ENCODE measurements around the gene MAD2L1BP.
"Not testable (repeated sequence)": the region's sequence is repeated elsewhere in the genome, so short reads cannot be mapped to it uniquely, and the experiment has no call there.

MAD2L1BP gene, protein sequence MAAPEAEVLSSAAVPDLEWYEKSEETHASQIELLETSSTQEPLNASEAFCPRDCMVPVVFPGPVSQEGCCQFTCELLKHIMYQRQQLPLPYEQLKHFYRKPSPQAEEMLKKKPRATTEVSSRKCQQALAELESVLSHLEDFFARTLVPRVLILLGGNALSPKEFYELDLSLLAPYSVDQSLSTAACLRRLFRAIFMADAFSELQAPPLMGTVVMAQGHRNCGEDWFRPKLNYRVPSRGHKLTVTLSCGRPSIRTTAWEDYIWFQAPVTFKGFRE

DNA sequence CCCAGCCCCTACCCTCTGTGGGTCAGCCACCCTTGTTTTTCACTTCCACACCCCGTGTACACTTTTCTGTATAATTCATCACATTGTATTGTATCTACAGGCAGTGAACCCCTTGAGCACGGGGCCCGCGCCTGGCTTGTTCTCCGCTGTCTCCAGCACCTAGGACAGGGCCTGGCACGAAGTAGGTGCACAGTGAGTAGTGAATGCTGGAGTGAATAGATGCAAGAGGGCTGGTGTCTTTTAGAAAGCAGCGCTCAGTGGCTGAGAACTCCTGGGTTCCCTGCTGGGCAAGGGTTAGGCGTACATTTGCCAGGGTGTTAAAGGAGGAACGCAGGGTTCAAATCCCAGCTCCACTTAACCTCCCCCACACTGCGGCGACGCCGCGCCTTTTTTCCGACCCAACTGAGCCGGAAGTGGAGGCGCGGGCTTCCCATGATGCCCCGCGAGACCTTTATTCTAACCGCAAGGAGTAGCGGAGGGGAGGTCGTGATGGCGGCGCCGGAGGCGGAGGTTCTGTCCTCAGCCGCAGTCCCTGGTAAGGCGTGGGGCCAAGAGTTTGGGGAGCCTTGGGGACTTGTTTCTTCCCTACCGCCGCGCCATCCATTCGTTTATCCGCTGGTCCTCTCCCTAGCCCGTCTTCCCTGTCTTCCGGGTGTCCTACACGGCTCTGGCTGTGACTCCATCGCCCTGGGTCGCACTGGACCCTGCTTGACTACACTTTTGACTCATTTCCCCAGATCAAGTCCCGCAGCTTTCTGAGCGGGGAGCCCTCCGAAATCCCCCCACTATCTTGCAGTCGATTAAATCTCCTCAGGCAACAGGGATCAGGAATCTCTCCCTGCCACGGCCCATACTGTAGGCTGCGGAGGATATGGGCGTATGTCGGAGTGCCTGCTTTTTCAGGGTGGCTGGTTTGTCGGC, at the start of gene MAD2L1BP:
Gene MAD2L1BP, plus strand, starts transcription at position 454 of the 921 bp plus-strand sequence. Its CDS starts 36 bp downstream, at position 490.
- DNase-seq (ENCODE audit: extremely low read depth in 1 of 2, low read depth in 1 of 2), result peak; percentile 51 to 80

DNA sequence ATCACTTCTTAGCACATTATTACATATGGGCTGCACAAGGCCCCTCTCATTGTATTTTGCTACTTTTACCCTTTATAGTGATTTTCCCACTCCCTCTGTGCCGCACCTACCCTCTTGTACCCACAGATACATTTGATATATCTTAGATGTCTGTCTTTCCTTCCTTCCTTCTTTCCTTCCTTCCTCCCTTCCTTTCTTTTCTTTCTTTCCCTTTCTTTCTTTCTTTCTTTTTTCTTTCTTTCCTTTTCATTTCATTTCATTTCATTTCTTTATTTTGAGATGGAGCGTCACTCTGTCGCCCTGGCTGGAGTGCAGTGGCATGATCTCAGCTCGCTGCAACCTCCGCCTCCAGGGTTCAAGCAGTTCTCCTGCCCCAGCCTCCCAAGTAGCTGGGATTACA, 47.4 kb upstream of the MAD2L1BP start:
- DNase-seq (ENCODE audit: extremely low read depth in 1 of 2, low read depth in 1 of 2), result no peak

DNA sequence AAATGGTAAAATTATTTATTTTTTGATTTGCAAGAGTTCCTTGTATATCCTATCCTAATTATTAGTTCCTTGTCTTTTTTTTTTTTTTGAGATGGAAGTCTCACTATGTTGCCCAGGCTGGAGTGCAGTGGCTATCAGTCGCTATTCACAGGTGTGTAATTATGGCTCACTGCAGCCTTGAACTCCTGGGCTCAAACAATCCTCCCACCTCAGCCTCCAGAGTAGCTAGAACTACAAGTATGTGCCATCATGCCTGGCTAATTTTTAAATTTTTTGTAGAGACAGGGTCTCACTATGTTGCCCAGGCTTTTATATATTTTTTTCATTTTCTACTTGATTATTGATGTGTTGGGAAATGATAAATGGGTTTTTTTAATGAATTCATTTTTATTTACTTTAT, 46.1 kb upstream of the MAD2L1BP start:
- DNase-seq (ENCODE audit: extremely low read depth in 1 of 2, low read depth in 1 of 2), result not testable (repeated sequence)

DNA sequence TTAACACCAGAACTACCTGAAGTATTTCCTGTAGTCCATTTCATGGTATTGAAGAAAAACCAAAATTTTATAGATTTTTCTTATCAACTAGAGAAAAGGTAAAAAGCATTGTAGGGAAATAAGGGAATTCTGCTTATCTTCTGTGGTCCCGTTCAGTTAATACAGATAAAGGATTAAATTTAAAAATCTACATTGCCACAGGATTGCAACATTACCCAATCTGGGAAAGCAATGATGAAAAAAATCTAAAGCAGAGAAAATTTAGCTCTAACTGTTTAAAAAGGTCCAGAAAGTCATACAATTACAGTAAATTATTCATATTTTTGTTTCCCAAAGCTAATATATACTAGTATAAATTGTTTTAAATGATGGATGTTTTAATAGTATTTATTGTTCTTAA, 41.7 kb upstream of the MAD2L1BP start:
- no peak for DNase-seq (ENCODE audit: extremely low read depth in 1 of 2, low read depth in 1 of 2)

DNA sequence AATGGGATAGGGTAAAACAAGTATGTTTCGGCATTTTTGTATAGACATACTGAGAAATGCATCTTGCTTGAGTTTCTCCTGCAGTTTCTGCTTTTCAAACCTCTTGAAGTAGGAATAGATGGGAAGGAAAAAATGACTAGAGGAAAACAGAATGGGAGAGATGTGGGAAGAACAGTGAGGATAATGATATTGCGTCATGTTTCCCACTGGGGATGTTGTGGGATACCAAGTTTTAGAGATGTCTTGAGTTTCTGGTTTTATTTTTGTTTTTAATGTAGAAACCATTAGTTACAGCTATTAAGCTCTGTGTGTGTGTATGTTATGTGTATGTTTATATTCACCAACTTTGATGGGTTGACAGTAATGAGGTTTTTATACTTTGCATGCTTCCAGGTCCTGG, 35.0 kb upstream of the MAD2L1BP start:
- DNase-seq (ENCODE audit: extremely low read depth in 1 of 2, low read depth in 1 of 2), result no peak

DNA sequence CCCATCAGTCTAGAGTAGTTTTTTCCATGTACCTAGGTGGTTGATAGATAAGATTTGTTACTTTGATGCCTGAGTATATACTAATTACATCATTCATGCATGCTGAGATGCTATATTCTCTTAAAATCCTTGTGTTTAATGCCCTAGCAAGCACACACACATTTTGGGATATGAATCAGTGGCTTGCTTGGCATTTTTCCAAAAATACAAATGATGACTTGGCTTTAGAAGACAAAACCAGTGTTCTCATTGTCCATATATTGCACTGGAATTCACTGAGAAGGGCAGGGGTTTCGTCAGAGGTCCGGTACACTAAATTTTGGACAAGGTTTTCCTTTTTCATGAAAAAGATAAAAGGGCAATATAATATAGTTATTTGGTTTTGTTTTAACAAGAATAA, 31.5 kb upstream of the MAD2L1BP start:
- no peak for DNase-seq (ENCODE audit: extremely low read depth in 1 of 2, low read depth in 1 of 2)

DNA sequence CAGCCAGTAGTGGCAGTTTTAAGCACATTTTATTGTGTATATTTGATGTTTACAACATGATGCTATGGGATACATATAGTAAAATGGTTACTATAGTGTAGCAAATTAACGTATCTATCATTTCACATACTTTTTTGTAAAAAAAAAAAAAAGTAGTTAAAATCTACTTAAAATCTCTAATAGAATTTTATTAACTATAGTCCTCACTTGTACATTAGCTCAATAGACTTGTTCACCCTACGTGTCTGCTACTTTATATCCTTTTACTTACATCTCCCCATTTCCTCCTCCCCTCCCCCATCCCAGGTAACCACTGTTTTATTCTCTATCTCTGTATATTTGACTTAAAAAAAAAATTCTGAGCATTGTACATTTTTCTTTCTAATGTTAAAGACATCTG, 29.6 kb upstream of the MAD2L1BP start:
- DNase-seq (ENCODE audit: extremely low read depth in 1 of 2, low read depth in 1 of 2), result no peak

DNA sequence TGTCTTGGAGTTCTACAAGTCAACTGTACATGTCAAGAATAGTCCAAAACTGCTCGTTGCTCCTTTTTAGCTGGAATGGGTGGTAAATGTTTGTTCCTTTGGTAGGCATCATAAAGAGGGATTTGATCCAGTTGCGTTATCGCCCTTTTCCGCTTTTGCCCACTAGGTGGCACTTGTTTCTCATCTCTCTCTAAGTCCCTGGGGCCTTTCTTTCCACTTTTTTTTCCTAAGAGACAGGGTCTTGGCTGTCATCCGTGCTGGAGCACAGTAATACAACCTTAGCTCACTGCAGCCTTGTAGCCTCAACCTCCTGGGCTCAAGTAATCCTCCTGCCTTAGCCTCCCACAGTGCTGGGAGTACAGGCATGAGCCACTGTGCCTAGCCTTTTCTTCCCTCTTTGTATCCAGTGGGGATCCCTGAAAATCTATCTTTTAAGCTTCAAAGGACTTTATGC, 27.3 kb upstream of the MAD2L1BP start:
- peak in 1 of 2 donors; percentile 35 for DNase-seq (ENCODE audit: extremely low read depth in 1 of 2, low read depth in 1 of 2)

DNA sequence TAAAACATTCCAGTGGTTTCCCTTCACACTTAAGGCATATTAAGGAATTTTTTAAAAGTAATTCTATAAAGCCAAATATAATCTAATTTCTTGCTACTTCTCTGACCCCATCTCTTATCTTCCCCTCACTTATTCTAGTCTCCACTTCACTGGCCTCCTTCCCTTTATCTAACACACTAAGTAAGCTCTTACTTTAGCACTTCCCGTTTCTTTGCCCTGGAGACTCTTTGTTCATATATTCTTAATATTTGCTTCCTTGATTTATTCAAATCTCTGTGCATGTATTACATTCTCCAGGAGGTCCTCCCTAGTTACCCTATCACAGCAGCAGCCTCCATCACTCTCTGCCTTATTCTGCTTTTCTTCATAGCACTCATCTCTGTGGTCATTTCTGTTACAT, 26.8 kb upstream of the MAD2L1BP start:
- no peak for DNase-seq (ENCODE audit: extremely low read depth in 1 of 2, low read depth in 1 of 2)

DNA sequence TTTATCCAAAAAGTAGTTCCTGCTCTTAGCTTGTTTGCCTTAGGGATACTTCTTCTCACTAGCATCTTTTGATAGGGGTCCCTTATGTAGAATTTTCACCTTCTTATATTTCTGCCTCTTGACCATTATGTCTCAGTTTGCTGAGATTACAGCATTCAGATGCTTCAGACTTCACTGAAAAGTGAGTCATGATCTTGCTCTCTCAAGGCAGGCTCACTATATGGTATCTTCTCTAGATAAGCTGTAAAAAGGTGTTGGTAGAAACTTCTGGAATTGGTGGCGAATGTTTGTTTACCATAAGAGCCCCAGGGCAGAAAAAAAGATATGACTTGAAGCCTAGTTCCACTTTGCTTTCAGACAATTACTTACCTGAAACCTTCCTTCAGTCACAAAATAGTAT, 26.2 kb upstream of the MAD2L1BP start:
- no peak for DNase-seq (ENCODE audit: extremely low read depth in 1 of 2, low read depth in 1 of 2)

DNA sequence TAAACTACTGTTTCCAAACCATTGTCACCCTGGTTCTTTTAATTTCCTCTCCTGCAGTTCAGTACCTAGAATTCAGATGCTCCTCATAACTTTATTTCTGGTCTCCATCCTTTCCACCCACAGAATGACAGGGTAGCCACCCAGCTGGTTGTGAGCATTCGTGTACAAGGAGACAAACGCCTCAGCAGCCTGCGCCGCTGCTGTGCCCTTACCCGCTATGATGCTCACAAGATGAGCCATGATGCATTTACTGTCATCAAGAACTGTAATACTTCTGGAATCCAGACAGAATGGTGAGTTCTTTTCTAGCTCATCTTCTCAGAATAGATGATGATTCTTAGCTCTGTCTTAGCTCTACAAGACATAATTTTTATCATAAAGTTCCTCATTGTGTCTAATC, 25.2 kb upstream of the MAD2L1BP start:
- DNase-seq (ENCODE audit: extremely low read depth in 1 of 2, low read depth in 1 of 2), result no peak

DNA sequence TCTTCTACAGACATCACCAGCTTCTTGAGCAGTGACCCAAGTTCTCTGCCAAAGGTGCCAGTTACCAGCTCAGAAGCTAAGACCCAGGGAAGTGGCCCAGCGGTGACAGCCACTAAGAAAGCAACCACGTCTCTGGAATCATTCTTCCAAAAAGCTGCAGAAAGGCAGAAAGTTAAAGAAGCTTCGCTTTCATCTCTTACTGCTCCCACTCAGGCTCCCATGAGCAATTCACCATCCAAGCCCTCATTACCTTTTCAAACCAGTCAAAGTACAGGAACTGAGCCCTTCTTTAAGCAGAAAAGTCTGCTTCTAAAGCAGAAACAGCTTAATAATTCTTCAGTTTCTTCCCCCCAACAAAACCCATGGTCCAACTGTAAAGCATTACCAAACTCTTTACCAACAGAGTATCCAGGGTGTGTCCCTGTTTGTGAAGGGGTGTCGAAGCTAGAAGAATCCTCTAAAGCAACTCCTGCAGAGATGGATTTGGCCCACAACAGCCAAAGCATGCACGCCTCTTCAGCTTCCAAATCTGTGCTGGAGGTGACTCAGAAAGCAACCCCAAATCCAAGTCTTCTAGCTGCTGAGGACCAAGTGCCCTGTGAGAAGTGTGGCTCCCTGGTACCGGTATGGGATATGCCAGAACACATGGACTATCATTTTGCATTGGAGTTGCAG, 21.8 kb upstream of the MAD2L1BP start:
- no peak for DNase-seq (ENCODE audit: extremely low read depth in 1 of 2, low read depth in 1 of 2)

DNA sequence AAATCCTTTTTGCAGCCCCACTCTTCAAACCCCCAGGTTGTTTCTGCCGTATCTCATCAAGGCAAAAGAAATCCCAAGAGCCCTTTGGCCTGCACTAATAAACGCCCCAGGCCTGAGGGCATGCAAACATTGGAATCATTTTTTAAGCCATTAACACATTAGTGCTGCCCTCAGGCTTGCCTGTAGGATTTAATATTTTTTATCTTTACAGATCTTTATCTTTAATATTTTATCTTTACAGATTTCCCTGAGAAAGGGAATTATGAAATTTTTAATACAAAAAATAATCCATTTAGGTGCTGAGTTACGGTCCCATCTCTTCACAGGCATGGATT, 21.3 kb upstream of the MAD2L1BP start:
- DNase-seq (ENCODE audit: extremely low read depth in 1 of 2, low read depth in 1 of 2), result no peak

DNA sequence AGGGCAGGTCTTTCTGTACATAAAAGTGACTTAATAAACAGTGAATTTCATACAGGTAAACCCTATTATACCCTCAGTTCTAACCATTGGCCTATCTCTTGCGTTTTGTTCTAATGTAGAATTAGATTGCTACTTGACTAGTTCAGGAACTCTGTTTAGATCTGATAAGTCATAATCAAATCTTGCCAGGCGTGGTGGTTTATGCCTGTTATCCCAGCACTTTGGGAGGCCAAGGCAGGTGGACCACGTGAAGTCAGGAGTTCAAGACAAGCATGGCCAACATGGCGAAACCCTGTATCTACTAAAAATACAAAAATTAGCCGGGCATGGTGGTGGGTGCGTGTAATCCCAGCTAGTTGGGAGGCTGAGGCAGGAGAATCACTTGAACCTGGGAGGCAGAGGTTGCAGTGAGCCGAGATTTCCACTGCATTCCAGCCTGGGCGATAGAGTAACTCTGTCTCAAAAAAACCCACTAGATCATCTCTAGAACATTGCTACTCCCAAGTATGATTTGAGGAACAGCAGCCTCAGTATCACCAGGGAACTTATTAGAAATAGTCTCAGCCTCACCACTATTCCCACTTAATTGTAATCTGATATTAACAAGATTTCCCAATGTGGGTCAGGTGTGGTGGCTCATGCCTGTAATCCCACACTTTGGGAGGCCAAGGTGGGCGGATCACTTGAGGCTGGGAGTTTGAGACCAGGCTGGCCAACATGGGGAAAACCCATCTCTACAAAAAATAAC, 18.7 kb upstream of the MAD2L1BP start:
- DNase-seq (ENCODE audit: extremely low read depth in 1 of 2, low read depth in 1 of 2), result no peak

DNA sequence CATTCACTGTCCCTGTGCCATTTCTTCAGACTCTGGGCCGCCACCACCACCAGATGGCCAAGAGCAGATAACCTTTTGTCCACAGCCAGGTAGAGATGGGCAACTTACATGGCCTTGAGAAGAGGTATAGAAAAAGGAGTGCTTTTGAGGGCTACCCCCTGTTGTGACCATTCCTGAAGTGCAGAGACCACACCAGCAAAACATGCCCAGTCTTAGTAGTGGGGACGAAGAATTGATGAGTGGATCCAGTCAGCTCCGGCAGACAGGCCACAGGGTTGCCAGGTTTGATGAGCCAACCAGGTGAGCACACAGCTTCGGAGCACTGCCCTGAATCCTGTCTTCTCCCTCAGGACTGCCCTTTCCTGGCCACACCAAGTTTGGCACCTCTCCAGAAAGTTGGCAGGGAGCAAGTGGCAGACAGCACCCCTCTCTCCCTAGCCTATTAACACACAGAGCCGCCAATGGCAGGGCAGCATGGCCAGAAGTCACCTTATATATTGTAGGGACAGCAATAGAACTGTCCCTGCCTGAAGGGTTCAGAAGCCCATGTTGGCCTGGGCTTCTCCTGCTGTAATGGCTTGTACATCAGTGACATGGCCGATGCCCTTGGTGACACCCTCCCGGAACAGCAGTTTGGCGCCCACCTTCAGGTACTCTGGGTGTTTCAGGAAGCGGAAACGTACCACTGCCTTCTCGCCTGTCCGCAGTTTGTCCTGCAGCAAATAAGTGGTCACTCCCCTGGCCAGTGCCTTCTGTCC, 14.4 kb upstream of the MAD2L1BP start:
- no peak for DNase-seq (ENCODE audit: extremely low read depth in 1 of 2, low read depth in 1 of 2)

DNA sequence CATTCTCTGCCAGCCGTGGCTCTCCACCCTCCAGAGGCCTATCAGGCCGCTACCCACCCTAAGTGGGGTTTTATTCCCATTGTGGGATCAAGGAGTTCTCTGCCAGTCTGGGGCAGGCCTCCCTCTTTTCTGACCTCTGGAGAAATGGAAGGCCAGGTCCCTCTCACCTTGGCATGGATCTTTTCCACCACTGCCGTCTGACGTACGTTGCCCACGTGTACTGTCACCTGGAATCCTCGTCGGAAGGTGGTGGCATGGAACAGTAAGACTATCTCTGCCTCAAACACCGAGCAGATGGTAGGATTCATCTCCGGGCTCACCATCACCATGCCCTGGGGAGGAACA, 13.8 kb upstream of the MAD2L1BP start:
- no peak for DNase-seq (ENCODE audit: extremely low read depth in 1 of 2, low read depth in 1 of 2)

DNA sequence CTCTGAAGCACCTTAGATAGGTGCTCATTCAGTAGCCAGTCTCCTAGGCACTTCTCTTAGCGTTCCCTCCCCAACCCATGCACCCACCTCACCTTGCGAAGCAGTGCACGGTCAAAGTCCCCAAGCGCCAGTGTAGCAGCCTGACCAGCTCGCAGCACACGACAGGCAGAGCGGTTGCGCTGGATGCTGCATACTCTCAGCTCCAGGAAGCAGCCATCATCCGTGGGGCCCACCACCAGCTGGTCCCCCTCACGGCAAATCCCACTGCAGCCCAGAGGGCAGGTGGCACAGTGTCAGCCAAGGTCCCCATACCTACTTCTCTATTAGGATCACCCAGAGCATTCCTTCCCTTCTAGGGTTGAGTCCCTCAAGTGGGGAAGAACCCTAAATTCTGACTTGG, 13.1 kb upstream of the MAD2L1BP start:
- DNase-seq (ENCODE audit: extremely low read depth in 1 of 2, low read depth in 1 of 2), result no peak

DNA sequence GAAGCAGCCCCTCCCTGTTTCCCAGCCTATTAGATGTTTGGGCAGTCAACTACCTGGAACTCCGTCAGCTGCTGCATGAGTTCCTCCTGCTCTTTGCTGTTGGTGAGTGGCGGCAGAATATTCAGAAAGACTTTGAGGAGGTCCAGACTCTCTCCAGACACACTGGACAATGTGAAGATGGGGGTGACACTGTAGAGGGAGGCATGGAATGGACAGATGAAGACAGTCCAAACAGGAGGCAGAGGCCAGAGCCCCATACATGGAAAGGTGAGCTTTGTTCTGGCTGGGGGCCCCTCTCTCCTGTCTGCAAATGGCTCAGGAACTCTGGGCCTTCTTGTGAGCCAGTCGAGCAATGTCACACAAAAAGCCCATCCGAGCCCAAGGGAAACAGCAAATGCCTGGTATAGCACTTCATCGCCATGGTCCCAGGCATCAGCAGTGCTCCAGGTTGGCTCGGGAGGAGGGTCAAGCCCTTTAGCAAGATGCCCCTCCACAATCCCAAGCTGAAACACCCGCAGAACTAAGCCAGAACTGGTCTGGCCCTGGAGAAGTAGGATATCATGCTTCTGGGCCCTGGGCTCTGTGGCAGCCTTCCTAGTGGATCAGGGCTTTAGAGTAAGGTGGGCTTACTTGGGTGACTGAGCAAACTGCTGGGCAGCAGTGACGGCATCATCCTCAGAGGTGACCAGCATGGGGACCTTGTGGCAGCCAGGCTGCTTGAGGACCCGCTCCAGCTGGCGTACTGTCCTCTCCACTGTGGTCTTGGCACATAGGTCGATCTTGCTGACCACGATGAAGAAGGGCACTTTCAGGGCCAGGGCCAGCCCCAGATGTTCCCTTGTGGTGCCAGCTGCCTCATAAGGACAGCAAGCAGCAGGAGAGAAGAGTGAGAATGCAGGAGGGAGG, 11.5 kb upstream of the MAD2L1BP start:
- no peak for DNase-seq (ENCODE audit: extremely low read depth in 1 of 2, low read depth in 1 of 2)

DNA sequence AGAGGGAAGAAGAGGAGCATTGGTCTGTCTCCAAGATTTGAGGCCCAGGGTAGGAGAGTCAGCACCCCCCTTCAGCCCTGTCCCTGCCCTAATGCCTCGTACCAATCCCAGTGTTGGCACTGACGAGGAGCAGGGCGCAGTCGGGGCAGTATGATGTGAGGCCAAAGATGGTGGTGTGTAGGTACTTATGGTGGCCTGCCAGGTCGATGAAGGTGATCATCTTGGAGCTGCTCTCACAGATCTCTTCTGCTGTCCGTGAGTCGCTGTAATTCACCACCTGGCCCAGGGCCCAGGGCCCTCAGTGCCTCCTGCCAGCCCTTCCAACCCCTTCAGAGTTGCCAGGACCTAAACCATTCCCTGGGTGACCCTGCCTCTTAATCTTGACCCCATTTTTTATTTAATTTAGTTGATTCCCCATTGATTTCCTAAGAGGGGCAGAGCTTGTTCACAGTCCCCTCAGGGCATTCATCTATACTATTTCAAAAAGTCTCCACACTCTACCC, 10.8 kb upstream of the MAD2L1BP start:
- no peak for DNase-seq (ENCODE audit: extremely low read depth in 1 of 2, low read depth in 1 of 2)
